NCI-H187 (cell line): ENCODE measurements around the gene WASHC3.

Experiments used
- DNase-seq, 2 experiments: peaks; one replicate each; lab custom pipeline; 2025; lab: John Stamatoyannopoulos, UW

The WASHC3 gene

DNA sequence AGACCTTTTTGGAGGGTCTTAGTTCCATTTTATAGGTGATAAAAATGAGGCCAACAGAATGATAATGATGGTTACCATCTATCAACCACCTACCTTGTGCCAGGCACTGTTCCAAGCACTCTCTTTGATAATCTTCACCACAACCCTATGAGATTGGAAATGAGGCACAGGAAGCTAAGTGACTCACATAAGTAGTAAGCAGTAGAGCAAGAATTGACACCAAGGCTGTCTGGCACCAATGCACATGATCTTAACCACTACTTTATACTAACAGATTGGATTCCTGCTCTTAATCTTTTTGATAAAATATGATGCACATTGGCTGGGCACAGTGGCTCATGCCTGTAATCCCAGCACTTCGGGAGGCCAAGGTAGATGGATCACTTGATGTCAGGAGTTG, 93.0 kb downstream of the WASHC3 start:
- no peak for DNase-seq

DNA sequence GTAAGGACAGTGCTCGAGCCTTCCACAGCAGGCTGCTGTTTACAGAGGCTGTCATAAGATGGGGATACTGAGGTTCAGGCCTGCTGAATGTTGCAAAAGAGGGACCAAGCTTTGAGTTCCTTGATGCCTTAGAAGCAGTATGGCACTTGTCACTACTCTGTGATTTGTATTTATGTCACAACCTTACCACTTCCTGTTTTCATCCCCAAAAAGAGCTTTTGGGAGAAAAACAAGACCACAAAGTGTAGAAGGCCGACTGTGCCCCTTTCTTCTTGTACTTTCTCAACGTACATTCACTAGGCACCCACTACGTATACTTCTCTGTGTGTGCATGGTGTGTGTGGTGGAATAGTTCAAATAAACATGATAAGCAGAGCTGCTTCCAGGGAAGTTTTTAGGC, 94.3 kb downstream of the WASHC3 start:
- no peak for DNase-seq

DNA sequence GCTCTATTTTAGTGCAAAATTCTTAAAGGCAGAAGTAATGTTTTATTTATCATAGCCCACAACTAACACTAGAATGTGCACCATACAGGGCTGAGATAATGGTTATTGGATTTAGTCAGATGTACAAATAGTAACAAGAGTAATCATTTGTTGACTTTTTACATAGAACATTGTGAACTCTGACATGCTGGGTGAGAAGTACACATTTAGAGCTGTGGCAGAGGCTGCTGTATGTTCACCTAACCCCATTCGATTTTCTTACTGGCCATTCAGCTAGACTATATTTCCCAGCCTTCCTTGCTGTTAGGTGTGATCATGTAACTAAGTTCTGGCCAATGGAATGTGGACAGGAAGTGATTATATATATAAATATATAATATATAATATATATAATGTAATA, 95.3 kb downstream of the WASHC3 start:
- DNase-seq = no peak

DNA sequence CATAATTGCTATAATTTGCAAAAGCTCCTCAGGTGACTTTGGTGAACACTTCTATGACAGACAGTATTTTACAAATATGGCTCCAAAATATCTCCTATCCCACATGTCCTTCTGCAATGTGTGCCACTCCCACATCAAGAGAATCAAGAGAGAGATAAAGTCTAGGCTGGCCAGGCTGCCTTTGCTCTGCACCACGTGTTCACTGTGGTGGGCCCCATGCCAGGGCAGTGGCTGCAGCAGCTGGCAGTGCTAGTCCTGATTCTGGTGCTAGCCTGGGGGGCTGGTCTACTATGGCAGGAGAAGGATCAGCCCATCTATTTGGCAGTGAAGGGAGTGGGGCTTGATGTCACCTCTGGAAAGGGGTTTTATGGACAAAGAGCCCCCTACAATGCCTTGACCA, 98.1 kb downstream of the WASHC3 start:
- DNase-seq = no peak
